Neutrophil (primary cell): ENCODE results near the gene MAN2B2.

Experiments
- H3K27ac ChIP-seq: fragments of 200-600 bp; sonication (generic); 2 replicates; pipeline ENCODE4 v1.5.1; 2016; ENCODE audit warnings: mild to moderate bottlenecking, moderate library complexity
- H3K27me3 ChIP-seq: fragments of 200-600 bp; sonication (generic); 2 replicates; pipeline ENCODE4 v1.6.0; 2016; ENCODE audit warnings: mild to moderate bottlenecking
- H3K36me3 ChIP-seq: fragments of 200-600 bp; sonication (generic); 2 replicates; pipeline ENCODE4 v1.5.1; 2017
- H3K4me1 ChIP-seq, 2 experiments: fragments of 200-600 bp in 1 of 2; sonication (generic) in 1 of 2; 1 replicate in 1 of 2; 2 replicates in 1 of 2; pipeline versions ENCODE4 v1.5.1 to v1.6.1; 2013 to 2016; ENCODE audit warnings: low read depth in 1 of 2, low read length in 1 of 2, mild to moderate bottlenecking in 1 of 2, moderate library complexity in 1 of 2; ENCODE audit not compliant: control insufficient read depth in 1 of 2, insufficient read depth in 1 of 2
- H3K4me3 ChIP-seq, 2 experiments: fragments of 200-600 bp in 1 of 2; sonication (generic) in 1 of 2; 1 replicate in 1 of 2; 2 replicates in 1 of 2; pipeline ENCODE4 v1.5.1; 2013 to 2016; ENCODE audit warnings: low read depth in 1 of 2, low read length in 1 of 2, mild to moderate bottlenecking in 1 of 2, moderate library complexity in 1 of 2
- H3K9me3 ChIP-seq: fragments of 200-600 bp; sonication (generic); 2 replicates; pipeline ENCODE4 v1.5.1; 2016
- TF ChIP-seq, protein P1 (sequence below): fragments of 200-600 bp; sonication (generic); IDR thresholded peaks from 2 replicates; pipeline ENCODE4 v1.5.1; 2016; ENCODE audit warnings: antibody characterized with exemption

MAN2B2 gene

DNA sequence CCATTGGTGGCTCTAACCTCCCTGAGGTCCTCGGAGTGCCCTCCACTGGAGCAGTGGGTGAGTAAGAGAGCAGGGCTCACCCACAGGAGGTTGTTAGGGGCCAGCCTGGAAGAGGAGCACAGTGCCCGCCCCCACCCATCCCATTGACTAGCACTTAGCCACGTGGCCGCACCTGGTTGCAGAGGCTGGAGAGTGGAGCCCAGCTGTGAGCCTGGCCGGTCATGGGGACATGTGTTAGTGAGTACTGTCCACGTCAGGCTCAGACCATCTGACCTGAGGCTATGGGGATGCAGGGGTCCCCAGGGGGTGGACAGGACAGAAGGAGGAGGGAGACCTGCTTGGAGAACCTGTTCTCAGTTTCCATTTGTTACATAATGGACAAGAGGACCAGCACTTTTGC, 1.4 kb upstream of the MAN2B2 start:
- TF ChIP-seq, protein P1, sequence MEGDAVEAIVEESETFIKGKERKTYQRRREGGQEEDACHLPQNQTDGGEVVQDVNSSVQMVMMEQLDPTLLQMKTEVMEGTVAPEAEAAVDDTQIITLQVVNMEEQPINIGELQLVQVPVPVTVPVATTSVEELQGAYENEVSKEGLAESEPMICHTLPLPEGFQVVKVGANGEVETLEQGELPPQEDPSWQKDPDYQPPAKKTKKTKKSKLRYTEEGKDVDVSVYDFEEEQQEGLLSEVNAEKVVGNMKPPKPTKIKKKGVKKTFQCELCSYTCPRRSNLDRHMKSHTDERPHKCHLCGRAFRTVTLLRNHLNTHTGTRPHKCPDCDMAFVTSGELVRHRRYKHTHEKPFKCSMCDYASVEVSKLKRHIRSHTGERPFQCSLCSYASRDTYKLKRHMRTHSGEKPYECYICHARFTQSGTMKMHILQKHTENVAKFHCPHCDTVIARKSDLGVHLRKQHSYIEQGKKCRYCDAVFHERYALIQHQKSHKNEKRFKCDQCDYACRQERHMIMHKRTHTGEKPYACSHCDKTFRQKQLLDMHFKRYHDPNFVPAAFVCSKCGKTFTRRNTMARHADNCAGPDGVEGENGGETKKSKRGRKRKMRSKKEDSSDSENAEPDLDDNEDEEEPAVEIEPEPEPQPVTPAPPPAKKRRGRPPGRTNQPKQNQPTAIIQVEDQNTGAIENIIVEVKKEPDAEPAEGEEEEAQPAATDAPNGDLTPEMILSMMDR: no peak

DNA sequence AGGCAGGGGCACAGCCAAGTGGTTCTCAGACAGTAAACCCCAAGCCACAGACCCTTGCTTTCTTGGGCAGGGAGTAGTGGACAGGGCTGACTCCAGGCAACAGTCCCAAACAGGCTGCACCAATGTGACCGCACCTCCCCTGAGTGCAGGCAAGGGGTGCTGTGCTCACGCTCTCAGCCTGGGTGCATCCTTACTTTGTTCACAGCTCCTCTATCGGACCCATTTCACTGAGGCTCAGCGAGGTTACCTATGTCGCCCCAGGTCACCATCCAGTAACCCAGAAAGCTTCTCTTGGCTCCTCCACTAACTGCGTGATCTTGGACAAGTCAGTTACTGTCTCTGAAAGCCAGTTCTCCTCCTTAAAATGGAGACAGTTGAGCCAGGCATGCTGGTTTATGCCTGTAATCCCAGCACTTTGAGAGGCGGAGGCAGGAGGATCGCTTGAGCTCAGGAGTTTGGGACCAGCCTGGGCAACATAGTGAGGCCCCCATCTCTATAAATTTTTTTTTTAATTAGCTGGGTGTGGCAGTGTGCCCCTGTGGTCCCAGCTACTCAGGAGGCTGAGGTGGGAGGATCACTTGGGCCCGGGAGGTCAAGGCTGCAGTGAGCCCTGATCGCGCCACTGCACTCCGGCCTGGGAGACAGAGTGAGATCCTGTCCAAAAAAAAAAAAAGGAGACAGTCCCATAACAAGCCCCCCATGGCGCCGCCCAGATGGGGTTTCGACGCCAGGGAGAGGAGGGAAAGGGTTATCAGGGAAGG, 823 bp upstream of the MAN2B2 start:
- Histone ChIP-seq H3K4me3 (peak overlapping the region; percentile 93 to 98), H3K9me3 (no peaks in the 10 kb centered on the region), H3K27ac (no peak overlapping the region), H3K4me1 (peaks cover 14 to 22% of the 10 kb centered on the region in 2 experiments), H3K36me3 (peaks cover 27% of the 10 kb centered on the region), H3K27me3 (peaks cover 46% of the 10 kb centered on the region)
- TF ChIP-seq, protein P1: no peak

More for the DNA sequence above, 1.4 kb upstream of the MAN2B2 start:
- H3K4me3 ChIP-seq: no peak overlapping the region
- H3K27me3 ChIP-seq: peaks cover 52% of the 10 kb centered on the region
- H3K9me3 ChIP-seq: no peaks in the 10 kb centered on the region
- H3K36me3 ChIP-seq: peaks cover 23% of the 10 kb centered on the region
- H3K4me1 ChIP-seq: peaks cover 14 to 22% of the 10 kb centered on the region in 2 experiments
- H3K27ac ChIP-seq: no peak overlapping the region

DNA sequence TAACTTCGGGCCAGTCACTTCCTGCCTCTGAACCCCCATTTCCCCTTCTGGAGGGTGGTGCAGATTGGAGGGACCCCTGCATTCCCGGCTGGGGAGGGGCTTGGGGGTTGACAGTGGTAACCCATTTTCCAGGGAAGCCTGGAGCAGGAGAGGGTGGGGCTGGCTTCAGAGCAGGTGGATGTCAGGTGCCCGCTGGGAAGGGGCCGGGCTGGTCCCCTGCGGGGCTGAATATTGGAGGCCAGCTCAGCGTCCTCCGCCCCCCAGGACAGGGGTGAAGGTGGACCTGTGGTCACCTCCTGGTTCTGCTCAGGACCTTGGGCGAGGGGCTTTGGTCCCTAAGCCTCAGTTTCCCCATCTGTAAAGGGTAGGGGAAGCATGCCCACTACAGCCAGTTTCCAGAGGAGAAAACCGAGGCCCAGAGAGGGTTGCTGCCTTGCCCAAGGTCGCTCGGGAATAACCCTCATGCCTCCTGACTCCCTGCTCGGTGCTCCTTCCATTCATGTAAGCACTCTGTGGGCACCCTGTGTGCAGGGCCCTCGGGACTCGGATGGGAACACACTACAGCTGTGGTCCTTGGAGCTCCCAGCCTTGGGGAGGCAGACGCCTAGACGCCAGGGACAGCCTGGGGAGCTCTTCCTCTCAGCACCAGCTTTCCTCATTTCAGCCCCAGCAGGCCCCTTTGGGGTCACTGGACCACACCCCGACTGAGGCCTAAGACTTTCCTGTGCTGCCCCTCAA, 683 bp downstream of the MAN2B2 start:
- Histone ChIP-seq H3K4me3 (peak overlapping the region; percentile 93 to 98), H3K9me3 (no peaks in the 10 kb centered on the region), H3K27ac (peak overlapping the region; percentile 72), H3K36me3 (peaks cover 42% of the 10 kb centered on the region), H3K4me1 (peaks cover 14 to 22% of the 10 kb centered on the region in 2 experiments), H3K27me3 (peaks cover 38% of the 10 kb centered on the region)
- TF ChIP-seq, protein P1: no peak

DNA sequence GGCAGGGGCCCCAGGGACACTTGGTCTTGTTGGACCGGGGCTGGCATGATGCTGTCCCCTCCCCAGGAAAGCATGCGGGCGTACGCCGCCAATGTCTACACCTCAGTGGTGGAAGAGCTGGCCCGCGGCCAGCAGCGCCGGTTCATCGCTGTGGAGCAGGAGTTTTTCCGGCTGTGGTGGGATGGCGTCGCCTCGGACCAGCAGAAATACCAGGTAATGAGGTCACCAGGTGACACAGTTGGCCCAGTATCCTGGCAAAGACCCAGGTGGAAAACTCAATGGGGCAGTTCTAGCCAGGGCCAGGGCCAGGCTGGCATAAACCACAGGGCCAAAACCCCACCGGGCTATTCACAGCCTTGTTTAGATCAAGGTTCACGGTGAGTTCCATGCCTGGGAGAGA, 1.5 kb downstream of the MAN2B2 start:
- TF ChIP-seq, protein P1: no peak
- H3K36me3 ChIP-seq: peaks cover 51% of the 10 kb centered on the region

DNA sequence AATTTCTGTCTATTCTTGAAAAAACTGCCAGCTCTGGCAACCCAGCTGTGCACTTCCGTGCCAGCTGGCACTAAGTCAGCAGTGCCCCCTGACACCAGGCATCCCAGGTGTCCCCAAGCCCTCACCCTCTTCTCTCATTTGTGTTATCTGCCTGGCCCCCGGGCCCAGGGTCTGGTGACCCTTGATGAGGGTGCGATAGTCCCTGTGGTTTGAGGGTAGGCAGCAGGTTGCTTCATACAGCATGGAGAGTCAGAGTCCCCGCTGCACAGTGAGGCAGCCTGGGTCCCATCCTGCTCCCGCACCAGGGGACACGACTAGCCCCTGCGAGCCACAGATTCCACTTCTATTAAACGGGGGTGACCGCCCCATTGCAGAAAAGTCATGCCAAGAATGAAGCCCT, 1.9 kb downstream of the MAN2B2 start:
- Histone ChIP-seq H3K27me3 (peaks cover 25% of the 10 kb centered on the region), H3K4me1 (peaks cover 14 to 22% of the 10 kb centered on the region in 2 experiments), H3K27ac (peak overlapping the region; percentile 9), H3K36me3 (peaks cover 55% of the 10 kb centered on the region), H3K4me3 (no peak overlapping the region), H3K9me3 (no peaks in the 10 kb centered on the region)
- TF ChIP-seq, protein P1: no peak

More for the DNA sequence above, 1.5 kb downstream of the MAN2B2 start:
- peaks cover 14 to 22% of the 10 kb centered on the region in 2 experiments for H3K4me1 ChIP-seq
- H3K27ac ChIP-seq: peak overlapping the region; percentile 9
- no peaks in the 10 kb centered on the region for H3K9me3 ChIP-seq
- H3K4me3 ChIP-seq: no peak overlapping the region
- peaks cover 29% of the 10 kb centered on the region for H3K27me3 ChIP-seq
